Skeletal muscle cell (primary cell): ENCODE results near the gene FERMT1.
A peak's percentile ranks its signal among the peaks of the same experiment; 100 is the strongest.
"Not testable (repeated sequence)": the region's sequence is repeated elsewhere in the genome, so short reads cannot be mapped to it uniquely, and the experiment has no call there.

Source experiments
- DNase-seq: peaks from one replicate; pipeline ENCODE4 v3.0.0-alpha.2; 2010; ENCODE audit warnings: low read depth
- H3K4me3 ChIP-seq: 2 replicates; pipeline ENCODE4 v1.5.1; 2011; ENCODE audit warnings: low read depth, mild to moderate bottlenecking, control low read depth, low read length, moderate library complexity

FERMT1 gene

DNA sequence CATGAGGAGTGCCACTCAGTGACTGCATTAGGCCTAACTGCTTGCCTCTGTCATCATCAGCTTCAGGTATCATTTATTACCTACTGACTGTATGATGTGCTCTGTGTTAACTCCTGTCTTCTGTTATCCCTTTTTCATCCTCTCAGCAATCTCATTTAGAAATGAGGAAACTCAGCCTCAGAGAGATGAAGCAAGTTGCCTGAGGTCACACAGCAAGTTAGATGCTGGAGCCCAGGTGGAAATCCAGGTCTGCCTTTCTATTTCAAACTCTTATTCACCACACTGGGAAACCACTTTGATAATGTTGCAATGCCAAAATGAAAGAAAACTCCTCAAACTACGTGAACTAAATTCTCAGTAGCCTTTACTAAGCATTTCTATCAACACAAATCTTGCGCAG is 1.3 kb downstream of the FERMT1 start:
- H3K4me3 ChIP-seq: no peak overlapping the region
- no peak for DNase-seq

DNA sequence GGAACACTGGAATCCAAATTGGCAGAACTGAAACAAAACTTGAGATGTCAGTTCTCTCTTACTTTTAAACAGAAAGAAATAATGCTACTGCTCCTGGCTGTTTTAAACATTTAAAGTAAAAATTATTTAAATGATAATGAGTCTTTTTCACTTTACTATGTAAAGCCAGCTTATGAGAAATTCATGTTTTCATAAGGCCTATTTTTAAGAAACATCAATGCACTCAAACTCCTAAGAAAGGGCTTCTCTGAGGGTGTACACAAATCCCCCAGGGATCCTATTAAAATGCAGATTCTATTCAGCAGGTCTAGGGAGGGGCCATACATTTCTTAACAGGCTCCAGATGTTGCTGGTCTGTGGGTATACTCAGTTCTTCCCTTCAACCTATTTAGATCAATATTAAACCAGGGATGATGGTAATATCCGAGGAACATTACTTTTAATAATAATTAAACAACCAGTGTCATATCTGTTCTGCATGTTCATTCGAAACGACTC is 2.3 kb downstream of the FERMT1 start:
- DNase-seq: no peak
- H3K4me3 ChIP-seq: no peak overlapping the region

DNA sequence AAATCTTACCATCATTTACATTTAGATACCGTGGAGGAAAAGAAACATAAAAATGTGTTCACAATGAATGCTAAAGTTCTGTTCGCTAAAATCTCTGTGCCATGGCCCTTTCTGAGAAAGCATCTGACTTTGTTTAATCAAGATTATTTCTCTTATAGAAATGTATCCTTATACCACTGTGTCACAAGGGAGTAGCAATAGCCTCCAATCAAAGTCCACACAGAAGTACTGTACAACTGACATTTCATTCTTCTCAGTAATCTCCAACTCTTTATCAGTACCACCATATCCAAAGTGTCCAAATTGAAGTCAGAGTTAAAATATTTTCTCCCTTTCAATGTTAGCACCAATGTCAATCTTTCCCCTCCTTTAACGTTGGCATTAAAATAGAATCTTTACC is 6.1 kb downstream of the FERMT1 start:
- no peak overlapping the region for H3K4me3 ChIP-seq
- DNase-seq: no peak

DNA sequence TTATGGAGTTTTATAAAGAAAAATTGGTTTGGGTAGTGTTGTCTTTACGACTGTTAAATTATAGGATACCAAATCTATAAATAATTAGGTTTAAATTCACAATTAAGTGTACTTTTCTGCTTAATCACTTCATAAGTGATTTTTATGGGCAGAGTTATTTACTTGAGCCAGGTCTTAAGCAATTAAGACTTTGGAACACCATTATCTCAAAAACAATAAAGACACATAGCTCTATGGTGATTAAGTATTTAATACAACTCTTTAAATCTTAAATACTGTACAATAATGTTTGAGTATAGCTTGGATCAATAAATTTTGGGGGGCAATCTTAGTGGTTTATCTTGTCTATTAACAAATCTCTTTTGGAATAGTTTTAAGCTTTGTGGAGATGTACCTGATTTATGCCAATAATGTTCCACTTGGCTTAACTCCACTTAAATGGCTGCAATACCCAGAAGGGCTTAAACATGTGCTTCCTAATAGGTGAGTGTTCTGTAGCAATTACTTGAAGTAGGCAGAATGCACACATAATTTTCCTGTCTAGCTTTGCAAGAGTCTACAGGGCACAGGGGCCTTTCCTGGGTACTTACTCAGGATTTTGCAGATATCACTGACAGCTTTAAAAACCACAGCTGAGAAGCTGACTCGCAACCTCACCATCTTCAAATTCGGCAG is 7.5 kb downstream of the FERMT1 start:
- no peak for DNase-seq
- H3K4me3 ChIP-seq: no peak overlapping the region

DNA sequence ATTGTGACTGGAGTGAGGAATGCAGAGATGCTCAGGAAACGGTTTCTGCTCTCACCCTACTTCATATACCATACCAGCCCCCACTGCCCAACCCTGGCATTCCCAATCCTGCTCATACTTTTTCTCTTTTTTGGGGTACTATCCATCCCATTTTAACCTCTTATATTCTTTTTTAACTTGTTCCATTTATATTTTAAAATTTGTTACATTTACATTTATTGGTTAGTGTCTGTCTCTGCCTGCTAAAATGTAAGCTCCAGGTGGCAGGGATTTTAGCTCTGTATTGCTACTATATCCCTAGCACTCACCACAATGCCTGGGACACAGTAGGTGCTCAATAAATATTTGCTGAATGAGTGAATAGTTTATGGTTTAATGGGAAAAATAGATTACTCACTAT is 8.1 kb downstream of the FERMT1 start:
- DNase-seq: no peak
- no peak overlapping the region for H3K4me3 ChIP-seq

DNA sequence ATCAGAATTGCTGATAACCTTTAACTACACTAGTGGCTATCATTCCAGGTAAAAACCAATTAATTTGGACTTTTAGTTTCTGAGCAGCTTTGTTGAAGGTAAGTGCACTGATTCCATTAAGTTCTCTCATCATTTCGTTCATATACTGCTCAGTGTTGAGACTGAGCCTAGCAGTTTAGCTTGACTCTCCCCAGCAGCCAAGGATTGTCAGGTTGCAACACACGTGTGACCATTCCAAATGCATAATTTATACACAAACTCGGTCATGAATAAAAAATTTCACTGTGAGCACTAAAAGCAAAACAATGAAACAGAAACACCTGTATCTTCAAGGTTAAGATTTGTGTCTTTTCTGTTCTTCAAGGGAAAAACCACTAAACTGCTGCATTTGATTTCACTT is 8.9 kb downstream of the FERMT1 start:
- no peak overlapping the region for H3K4me3 ChIP-seq
- DNase-seq: no peak

DNA sequence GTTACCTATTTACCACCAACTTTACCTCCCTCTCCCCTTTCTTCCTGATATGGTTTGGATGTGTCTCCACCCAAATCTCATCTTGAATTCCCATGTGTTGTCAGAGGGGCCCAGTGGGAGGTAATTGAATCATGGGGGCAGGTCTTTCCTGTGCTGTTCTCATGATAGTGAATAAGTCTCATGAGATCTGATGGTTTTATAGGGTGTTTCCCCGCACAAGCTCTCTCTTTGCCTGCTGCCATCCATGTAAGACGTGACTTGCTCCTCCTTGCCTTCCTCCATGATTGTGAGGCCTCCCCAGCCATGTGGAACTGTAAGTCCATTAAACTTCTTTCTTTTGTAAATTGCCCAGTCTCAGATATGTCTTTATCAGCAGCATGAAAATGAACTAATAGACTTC is 9.9 kb downstream of the FERMT1 start:
- DNase-seq, H3K4me3 ChIP-seq: not testable (repeated sequence)

DNA sequence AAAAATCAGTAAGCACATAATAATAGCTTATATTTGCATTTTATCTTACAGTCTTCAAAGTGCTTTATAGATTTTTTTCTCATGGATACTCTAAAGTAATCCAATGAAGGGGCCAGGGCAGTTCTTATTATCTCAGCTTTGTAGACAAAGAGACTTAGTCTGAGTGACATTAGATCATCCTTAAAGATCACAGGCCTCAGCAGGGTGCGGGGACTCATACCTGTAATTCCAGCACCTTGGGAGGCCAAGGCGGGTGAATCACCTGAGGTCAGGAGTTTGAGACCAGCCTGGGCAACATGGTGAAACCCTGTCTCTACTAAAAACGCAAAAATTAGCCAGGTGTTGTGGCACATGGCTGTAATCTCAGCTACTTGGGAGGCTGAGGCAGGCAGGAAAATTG is 14.5 kb downstream of the FERMT1 start:
- no peak overlapping the region for H3K4me3 ChIP-seq
- DNase-seq: no peak

DNA sequence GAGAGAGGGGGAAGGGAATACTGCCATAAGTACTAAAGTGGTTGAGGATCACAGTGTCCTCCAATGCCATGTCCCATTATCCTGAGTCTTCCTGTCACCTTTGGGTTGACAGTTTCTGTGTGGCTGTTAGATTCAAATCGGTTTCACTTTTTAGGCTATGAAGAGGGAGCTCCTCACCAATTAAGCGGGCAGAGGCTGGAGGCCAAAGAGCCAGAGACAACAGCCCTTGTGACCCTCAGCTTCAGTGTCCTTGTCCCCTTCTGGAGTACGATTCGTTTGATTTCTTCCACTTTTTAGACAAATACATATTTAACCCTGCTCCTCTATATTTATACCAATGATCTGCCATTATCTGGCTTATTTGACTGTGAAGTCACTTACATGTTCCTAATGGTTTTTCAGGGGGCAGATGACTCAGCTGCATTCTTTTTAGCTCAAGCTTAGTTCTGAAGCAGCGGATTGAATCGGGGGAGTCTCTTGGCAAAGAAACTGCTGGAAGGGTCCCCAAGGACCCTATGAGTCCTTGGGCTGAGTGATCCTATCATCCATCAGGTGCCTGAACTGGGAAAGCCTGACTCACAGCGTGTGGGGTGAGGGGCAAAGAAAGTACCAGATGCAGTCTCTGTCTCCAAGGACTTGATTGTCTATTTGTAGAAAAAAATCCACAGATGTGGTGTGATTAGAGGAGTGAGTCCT is 18.2 kb downstream of the FERMT1 start:
- no peak overlapping the region for H3K4me3 ChIP-seq
- peak; percentile 89 for DNase-seq

DNA sequence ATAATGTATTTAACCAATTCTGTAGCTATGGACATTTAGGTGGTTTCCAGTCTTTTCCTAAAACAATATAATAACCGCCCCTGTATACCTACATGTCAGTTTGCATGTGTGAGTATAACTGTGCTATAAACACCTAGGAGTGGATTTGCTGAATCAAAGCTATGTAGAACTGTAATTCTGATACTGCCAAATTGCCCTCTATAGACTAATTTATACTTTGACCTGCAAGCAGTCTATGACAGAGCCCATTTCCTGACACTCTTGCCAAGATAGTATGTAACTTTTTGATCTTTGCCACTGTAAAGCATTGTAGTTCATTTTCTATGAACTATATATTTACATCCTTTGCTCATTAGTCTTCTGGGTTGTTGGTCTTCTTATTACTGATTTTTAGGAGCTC is 19.5 kb downstream of the FERMT1 start:
- no peak for DNase-seq

DNA sequence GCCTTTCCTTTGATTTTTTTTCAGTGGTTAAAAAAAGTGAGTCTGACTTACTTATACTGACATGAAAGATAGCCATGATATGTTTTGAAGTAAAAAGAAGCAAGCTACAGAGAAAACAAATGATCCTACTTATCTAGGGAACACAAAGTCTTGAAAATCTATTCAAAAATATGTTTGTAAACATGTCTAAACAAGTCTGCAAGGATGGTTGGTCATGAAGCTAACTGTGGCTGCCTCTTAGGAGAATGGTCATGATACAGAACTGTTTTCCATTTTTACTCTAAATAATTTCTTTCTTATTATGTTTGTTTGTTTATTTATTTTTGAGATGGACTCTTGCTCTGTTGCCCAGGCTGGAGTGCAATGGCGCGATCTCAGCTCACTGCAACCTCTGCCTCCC is 21.5 kb downstream of the FERMT1 start:
- no peak for DNase-seq
- H3K4me3 ChIP-seq: no peak overlapping the region

More for the DNA sequence above, 19.5 kb downstream of the FERMT1 start:
- no peak overlapping the region for H3K4me3 ChIP-seq

DNA sequence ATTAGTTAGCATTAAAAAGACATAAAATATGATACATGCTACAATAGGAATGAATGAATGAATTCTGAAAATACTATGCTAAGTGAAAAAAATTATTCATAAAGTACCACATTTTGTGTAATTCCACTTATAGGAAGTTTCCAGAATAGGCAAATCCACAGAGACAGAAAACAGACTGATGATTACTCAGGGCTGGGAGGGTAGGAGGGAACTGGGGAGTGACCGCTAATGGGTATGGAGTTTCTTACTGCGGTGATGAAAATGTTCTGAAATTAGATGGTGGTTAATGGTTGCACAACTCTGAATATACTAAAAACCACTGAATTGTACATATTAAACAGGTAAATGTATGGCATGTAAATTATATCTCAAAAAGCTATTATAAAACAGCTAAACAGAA is 22.6 kb downstream of the FERMT1 start:
- no peak for DNase-seq
- H3K4me3 ChIP-seq: no peak overlapping the region

DNA sequence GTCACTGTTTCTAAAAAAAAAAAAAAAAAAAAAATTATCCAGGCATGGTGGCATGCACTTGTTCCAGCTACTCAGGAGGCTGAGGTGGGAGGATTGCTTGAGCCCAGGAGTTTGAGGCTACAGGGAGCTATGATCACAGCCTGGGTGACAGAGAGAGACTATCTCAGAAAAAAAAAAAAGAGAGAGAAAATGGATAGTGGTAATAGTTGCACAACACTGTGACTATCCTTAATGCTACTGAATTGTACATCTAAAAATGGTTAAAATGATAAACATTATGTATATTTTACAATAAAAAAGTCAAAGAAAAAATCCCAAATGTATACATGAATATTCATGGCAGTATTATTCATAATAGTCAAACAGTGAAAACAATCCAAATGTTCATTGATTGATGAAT is 23.0 kb downstream of the FERMT1 start:
- no peak overlapping the region for H3K4me3 ChIP-seq
- no peak for DNase-seq

DNA sequence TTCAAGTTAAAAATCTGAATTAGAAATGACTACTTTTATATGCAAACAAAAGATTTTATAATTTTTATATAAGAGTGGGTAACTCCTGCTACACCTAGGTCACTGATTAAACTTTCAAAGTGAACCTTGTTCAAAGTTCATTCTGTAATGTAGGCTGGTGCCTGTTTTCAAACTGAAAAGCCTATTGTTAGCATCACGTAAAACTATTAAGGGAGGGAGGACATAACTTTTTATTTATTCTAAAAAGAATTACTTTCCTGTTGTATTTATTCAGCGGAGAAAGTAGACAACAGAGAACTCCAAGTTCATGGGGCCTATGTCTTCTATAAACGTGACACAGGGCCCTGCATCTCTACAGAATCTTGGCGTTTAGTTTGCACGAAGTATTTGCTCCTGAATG is 27.4 kb downstream of the FERMT1 start:
- no peak overlapping the region for H3K4me3 ChIP-seq
- no peak for DNase-seq

DNA sequence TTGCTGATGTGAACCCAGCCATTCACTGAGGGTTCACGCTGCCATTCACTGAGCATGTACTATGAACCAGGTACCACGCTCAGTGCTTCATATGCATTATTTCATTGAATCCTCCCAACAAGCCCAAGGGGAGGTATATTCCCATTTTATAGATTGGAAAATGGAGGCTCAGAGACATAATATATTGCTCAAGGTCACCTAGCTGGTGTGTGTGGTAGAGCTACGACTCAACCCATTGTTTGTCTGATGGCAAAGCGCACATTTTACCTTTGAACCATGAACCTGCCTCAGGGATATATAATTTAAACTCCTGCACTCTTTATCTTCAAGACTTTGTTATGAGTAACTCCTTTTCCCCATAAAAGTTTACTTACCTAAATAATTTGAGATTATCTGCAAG is 28.3 kb downstream of the FERMT1 start:
- H3K4me3 ChIP-seq: no peak overlapping the region
- no peak for DNase-seq

DNA sequence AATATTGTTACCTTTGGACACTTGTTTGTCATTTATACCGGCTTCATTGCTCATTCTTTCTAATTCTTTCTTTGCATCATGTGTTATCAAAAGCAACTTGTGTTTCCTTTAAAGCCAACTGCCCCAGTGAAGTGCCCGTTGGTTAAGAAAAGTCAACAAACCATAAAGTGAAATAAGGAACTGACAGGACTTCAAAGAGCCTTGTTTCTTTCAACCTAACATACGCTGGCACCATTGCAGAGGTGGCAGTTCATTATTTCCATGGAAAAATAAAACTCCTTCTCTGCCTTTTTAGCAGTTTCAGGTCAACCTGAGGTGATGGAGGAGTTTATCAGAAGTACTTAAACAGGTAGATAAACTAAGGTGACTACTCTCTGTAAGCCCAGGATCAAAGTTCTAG is 28.8 kb downstream of the FERMT1 start:
- no peak for DNase-seq

DNA sequence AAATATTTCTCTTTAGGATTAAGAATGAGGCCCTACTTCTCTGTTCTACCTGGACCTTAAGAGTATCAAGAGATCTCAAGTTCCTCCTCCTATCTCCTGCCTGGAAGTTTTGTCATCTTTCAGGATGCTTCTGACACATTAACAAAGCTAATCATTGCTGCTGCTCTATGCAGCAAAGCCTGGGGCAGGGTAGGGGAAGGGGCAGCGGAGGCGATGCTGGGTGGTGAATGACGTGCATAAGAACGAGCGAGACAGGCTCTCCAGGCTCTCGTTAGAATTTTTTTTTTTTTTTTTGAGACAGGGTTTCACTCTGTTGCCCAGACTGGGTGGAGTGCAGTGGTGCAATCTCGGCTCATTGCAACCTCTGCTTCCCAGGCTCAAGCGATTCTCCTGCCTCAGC is 31.2 kb downstream of the FERMT1 start:
- no peak for DNase-seq
- H3K4me3 ChIP-seq: no peak overlapping the region

More for the DNA sequence above, 28.8 kb downstream of the FERMT1 start:
- no peak overlapping the region for H3K4me3 ChIP-seq

DNA sequence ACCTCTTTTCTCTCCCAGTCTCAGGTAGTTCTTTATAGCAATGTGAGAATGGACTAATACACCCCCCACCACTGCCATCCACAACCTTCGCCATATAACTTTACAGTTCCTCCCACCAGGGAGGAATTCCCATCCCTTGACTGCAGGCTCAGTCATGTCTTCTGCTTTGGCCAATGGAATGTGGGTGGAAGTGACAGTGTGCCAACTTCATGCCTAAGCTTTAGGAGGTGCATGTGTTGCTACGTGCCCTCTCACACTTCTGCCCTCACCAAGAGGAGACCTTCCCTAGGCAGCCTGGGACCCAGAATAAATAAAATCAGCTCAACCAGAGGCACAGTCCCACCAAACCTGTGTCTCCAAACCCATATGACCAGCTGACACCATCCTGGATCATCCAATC is 36.0 kb downstream of the FERMT1 start:
- H3K4me3 ChIP-seq: no peak overlapping the region
- no peak for DNase-seq

DNA sequence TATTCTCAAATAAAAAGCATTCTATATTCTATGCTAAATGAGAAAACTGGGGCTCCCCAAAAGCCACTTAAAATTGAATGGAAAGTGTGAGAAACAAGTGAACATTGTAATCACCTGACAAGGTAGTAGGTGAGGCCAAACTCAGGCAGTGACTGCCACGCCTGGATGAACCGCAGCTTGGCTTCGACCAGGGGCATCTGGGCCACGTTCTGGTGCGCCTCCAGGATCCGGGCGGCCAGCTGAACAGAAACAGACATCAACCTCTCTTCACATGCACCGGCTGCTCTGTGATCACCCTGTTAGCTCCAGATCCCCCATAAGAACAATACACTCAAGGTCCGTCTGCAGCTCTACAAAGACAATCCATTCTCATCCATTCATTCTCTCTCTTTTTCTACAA is 38.9 kb downstream of the FERMT1 start:
- no peak for DNase-seq
- no peak overlapping the region for H3K4me3 ChIP-seq

DNA sequence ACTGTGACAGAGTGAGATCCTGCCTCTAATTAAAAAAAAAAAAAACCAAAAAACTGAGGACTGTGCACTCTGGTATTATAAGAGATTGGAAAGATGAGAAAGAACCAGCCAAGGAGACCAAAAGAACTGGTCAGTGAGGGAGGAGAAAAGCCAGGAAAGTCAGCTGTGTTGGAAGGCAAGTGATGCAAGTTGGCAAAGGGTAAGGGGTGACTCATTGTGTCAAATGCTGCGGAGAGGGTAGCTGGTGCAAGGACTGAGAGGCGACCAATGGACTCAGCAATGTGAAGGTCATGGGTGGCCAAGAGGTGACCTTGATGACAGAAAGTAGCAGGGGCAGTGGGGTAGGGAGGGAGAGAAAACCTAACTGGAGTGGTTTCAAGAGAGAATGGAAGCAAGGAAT is 41.6 kb downstream of the FERMT1 start:
- peak; percentile 26 for DNase-seq

DNA sequence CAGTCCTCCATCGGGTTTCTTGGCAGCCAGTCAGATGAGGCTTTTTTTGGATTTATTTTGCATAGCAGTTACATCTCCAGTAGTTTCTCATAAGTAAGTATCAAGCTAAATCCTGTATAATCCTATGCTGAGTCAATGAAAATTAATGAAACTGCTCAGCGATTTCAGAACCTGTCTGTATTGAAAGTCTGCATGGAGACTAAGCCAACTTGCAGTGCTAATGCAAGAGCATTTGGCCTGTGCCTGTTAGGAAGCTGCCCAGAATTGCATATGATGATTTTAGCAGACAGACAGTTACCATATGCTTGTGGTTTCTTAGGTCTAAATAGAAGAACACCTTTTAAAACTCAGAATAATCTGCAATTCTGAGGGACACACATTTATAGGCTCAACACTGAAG is 43.8 kb downstream of the FERMT1 start:
- DNase-seq: no peak
- H3K4me3 ChIP-seq: no peak overlapping the region

More for the DNA sequence above, 41.6 kb downstream of the FERMT1 start:
- H3K4me3 ChIP-seq: no peak overlapping the region
